Measurements from ENCODE around the gene CYP2E1. TPM values are rescaled to one million over a fixed set of nuclear protein-coding genes. Genes with fewer than 3 reads are reported as not detected.

The CYP2E1 gene
- polyA plus RNA-seq, 1 experiment: 1.3 TPM

GRCh38 chr10:133554600-133554999 is 27.4 kb downstream of the CYP2E1 start:
- TF ChIP-seq CTCF (IDR thresholded peaks at IDR 0.05; ENCODE audit: low read depth, low read length): no peak
- Histone ChIP-seq H3K9me3 (ENCODE audit: control insufficient read depth, insufficient read depth, low read length) (no peaks in the 10 kb centered on the region), H3K27ac (ENCODE audit: low read depth, low read length) (no peak overlapping the region), H3K27me3 (ENCODE audit: control insufficient read depth, insufficient read depth, low read length) (no peaks in the 10 kb centered on the region), H3K4me3 (ENCODE audit: low read depth, low read length) (no peak overlapping the region)
- CTCF ChIA-PET: no interaction called here
- DNase-seq (ENCODE audit: low read depth, low spot score): no peak
- POLR2A ChIA-PET: no interaction called here

- DNase-seq (ENCODE audit: low read depth, low spot score): no peak
- Histone ChIP-seq H3K27ac (ENCODE audit: low read depth, low read length) (no peak overlapping the region), H3K9me3 (ENCODE audit: control insufficient read depth, insufficient read depth, low read length) (no peaks in the 10 kb centered on the region), H3K27me3 (ENCODE audit: control insufficient read depth, insufficient read depth, low read length) (no peaks in the 10 kb centered on the region), H3K4me3 (ENCODE audit: low read depth, low read length) (no peak overlapping the region)
- CTCF ChIA-PET: no interaction called here
- TF ChIP-seq CTCF (IDR thresholded peaks at IDR 0.05; ENCODE audit: low read depth, low read length): no peak
- POLR2A ChIA-PET: no interaction called here
Measured at GRCh38 chr10:133555521-133555920, 28.4 kb downstream of the CYP2E1 start.

- H3K4me3 ChIP-seq (ENCODE audit: low read depth, low read length): no peak overlapping the region
- 0 out of 2 replicates have a peak, but pooled peaks have one; percentile 9 for TF ChIP-seq CTCF (IDR thresholded peaks at IDR 0.05; ENCODE audit: low read depth, low read length)
- no peak overlapping the region for H3K27ac ChIP-seq (ENCODE audit: low read depth, low read length)
- no peaks in the 10 kb centered on the region for H3K9me3 ChIP-seq (ENCODE audit: control insufficient read depth, insufficient read depth, low read length)
- CTCF ChIA-PET: no interaction called here
- POLR2A ChIA-PET: no interaction called here
- H3K27me3 ChIP-seq (ENCODE audit: control insufficient read depth, insufficient read depth, low read length): no peaks in the 10 kb centered on the region
- no peak for DNase-seq (ENCODE audit: low read depth, low spot score)
Measured at GRCh38 chr10:133557381-133557780, 30.2 kb downstream of the CYP2E1 start.

- no peak for TF ChIP-seq CTCF (IDR thresholded peaks at IDR 0.05; ENCODE audit: low read depth, low read length)
- H3K4me3 ChIP-seq (ENCODE audit: low read depth, low read length): no peak overlapping the region
- CTCF ChIA-PET: no interaction called here
- no peak overlapping the region for H3K27ac ChIP-seq (ENCODE audit: low read depth, low read length)
- no peak for DNase-seq (ENCODE audit: low read depth, low spot score)
- no peaks in the 10 kb centered on the region; the same call in 1 of the 2 replicates for H3K9me3 ChIP-seq (ENCODE audit: control insufficient read depth, insufficient read depth, low read length)
- POLR2A ChIA-PET: no interaction called here
- no peaks in the 10 kb centered on the region for H3K27me3 ChIP-seq (ENCODE audit: control insufficient read depth, insufficient read depth, low read length)
Measured at GRCh38 chr10:133559216-133559615, 32.1 kb downstream of the CYP2E1 start.

- POLR2A ChIA-PET: no interaction called here
- Histone ChIP-seq H3K27ac (ENCODE audit: low read depth, low read length) (no peak overlapping the region), H3K4me3 (ENCODE audit: low read depth, low read length) (no peak overlapping the region), H3K27me3 (ENCODE audit: control insufficient read depth, insufficient read depth, low read length) (no peaks in the 10 kb centered on the region), H3K9me3 (ENCODE audit: control insufficient read depth, insufficient read depth, low read length) (peaks cover 36% of the 10 kb centered on the region)
- TF ChIP-seq CTCF (IDR thresholded peaks at IDR 0.05; ENCODE audit: low read depth, low read length): no peak
- DNase-seq (ENCODE audit: low read depth, low spot score): no peak
- CTCF ChIA-PET: no interaction called here
Measured at GRCh38 chr10:133564816-133565215, 37.7 kb downstream of the CYP2E1 start.
